ENCODE measurements around the gene TJAP1.

TJAP1 gene

GRCh38 chr6:43481075-43481474, 3.7 kb downstream of the TJAP1 start:
- no peak for DNase-seq (ENCODE audit: low spot score)
- Mint-ChIP-seq H3K9me3 (no peaks in the 10 kb centered on the region), H3K4me3 (no peak overlapping the region), H3K36me3 (ENCODE audit: low read depth) (no peaks in the 10 kb centered on the region), H3K27ac (no peak overlapping the region), H3K4me1 (ENCODE audit: low read depth) (peaks cover 21% of the 10 kb centered on the region), H3K27me3 (ENCODE audit: low read depth) (no peaks in the 10 kb centered on the region)

- H3K27ac Mint-ChIP-seq: no peak overlapping the region
- H3K36me3 Mint-ChIP-seq (ENCODE audit: low read depth): no peaks in the 10 kb centered on the region
- H3K4me3 Mint-ChIP-seq: no peak overlapping the region
- no peaks in the 10 kb centered on the region for H3K27me3 Mint-ChIP-seq (ENCODE audit: low read depth)
- H3K4me1 Mint-ChIP-seq (ENCODE audit: low read depth): peaks cover 19% of the 10 kb centered on the region
- DNase-seq (ENCODE audit: low spot score): no peak
- H3K9me3 Mint-ChIP-seq: no peaks in the 10 kb centered on the region
Observed at GRCh38 chr6:43481591-43482236, 4.3 kb downstream of the TJAP1 start.

GRCh38 chr6:43488667-43489276, 11.4 kb downstream of the TJAP1 start:
- H3K4me3 Mint-ChIP-seq: no peak overlapping the region
- H3K27ac Mint-ChIP-seq: no peak overlapping the region
- no peaks in the 10 kb centered on the region for H3K4me1 Mint-ChIP-seq (ENCODE audit: low read depth)

DNA sequence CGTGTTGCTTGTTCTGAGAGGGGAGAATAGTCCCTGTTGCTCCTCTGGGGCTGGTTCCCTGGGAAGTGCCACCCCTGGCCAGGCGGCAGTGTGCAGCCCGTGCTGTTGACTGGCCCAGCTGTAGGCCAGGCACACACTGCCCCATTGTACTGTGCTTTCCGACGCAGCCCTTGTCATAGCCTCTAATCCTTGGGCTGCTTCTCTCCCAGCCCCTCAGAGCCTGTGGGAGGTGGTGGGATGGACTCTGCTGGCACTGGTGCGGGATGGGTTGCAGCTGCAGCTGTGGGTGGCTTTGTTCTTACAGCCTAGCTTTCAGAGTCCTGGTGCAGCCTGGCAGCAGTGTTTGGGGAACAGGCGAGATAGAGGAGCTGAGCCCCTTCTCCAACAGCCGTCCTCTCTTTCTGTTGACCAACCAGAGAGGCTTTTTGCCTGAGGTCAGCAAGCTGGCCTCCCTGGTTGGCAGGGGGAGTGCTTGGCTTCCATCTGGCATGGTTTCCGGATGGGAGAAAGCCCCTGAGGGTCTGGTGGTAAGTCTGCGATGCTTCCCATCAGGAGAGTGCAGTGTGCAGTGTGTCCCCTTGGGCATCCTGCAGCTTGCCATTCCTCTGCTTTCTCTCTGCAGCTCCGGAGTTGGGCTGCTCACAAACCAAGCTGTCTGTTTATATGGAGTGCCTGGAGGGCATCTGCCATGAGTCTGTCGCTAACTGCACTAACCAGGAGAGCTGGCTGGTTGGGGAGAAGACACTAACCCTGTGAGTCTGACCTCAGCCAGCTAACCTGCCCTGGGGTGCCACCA, 12.1 kb downstream of the TJAP1 start:
- no peak for DNase-seq (ENCODE audit: low spot score)
- H3K27me3 Mint-ChIP-seq (ENCODE audit: low read depth): no peaks in the 10 kb centered on the region
- H3K9me3 Mint-ChIP-seq: no peaks in the 10 kb centered on the region
- no peak overlapping the region for H3K27ac Mint-ChIP-seq
- H3K4me1 Mint-ChIP-seq (ENCODE audit: low read depth): no peaks in the 10 kb centered on the region
- H3K4me3 Mint-ChIP-seq: no peak overlapping the region
- H3K36me3 Mint-ChIP-seq (ENCODE audit: low read depth): no peaks in the 10 kb centered on the region

More at GRCh38 chr6:43488667-43489276, 11.4 kb downstream of the TJAP1 start:
- Mint-ChIP-seq H3K36me3 (ENCODE audit: low read depth) (no peaks in the 10 kb centered on the region), H3K9me3 (no peaks in the 10 kb centered on the region), H3K27me3 (ENCODE audit: low read depth) (no peaks in the 10 kb centered on the region)
- no peak for DNase-seq (ENCODE audit: low spot score)

DNA sequence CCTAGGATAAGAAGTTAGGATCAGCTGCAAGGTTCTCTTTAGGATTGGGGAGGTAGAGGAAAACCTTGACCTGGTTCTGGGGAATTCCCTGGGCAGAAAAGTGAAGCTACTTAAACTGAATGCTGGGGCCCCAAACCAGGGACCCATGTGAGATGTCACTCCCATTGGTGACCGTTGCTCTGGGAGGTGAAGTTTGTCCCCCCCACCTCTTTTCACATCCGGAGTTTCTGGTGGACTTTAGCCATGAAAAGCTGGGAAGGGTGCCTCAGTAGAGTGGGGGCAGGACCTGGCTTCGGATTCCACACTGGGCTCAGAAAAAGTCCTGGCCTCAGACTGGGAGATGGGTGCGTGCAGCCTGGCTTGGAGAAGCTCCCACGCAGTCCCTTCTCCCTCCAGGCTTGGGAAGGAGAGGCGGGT, 13.2 kb downstream of the TJAP1 start:
- H3K27me3 Mint-ChIP-seq (ENCODE audit: low read depth): no peaks in the 10 kb centered on the region

GRCh38 chr6:43491750-43492661, 14.6 kb downstream of the TJAP1 start:
- H3K4me3 Mint-ChIP-seq: no peak overlapping the region
- H3K9me3 Mint-ChIP-seq: no peaks in the 10 kb centered on the region
- peaks cover 6% of the 10 kb centered on the region for H3K4me1 Mint-ChIP-seq (ENCODE audit: low read depth)
- no peaks in the 10 kb centered on the region for H3K36me3 Mint-ChIP-seq (ENCODE audit: low read depth)
- H3K27ac Mint-ChIP-seq: no peak overlapping the region
- H3K27me3 Mint-ChIP-seq (ENCODE audit: low read depth): no peaks in the 10 kb centered on the region
- DNase-seq (ENCODE audit: low spot score): no peak

More for the DNA sequence above, 13.2 kb downstream of the TJAP1 start:
- Mint-ChIP-seq H3K4me3 (no peak overlapping the region), H3K36me3 (ENCODE audit: low read depth) (no peaks in the 10 kb centered on the region), H3K9me3 (no peaks in the 10 kb centered on the region), H3K4me1 (ENCODE audit: low read depth) (peaks cover 5% of the 10 kb centered on the region), H3K27ac (no peak overlapping the region)
- no peak for DNase-seq (ENCODE audit: low spot score)

DNA sequence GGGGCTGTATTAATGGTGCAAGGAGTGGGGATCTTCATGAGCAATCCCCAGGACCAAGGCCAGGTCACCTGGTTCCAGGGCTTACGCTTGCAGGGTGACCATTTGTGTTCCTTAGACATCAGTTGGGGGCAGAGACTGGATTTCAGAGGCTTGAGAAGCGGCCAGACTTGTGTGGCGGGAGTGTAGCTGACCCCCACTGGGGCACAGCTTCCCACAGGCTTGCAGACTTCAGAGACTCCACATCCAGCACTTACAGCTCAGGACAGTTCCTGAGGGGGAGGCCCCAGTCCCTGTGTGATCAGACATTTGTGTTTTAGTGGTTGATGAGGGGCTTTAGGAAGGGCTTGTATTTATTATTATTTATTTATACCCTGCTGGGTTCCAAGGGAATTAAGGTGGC, 15.3 kb downstream of the TJAP1 start:
- no peak overlapping the region for H3K27ac Mint-ChIP-seq
- H3K36me3 Mint-ChIP-seq (ENCODE audit: low read depth): no peaks in the 10 kb centered on the region
- H3K9me3 Mint-ChIP-seq: no peaks in the 10 kb centered on the region
- H3K27me3 Mint-ChIP-seq (ENCODE audit: low read depth): no peaks in the 10 kb centered on the region
- H3K4me1 Mint-ChIP-seq (ENCODE audit: low read depth): peaks cover 6% of the 10 kb centered on the region
- H3K4me3 Mint-ChIP-seq: no peak overlapping the region
- DNase-seq (ENCODE audit: low spot score): no peak

- Mint-ChIP-seq H3K27ac (no peak overlapping the region), H3K4me3 (no peak overlapping the region), H3K36me3 (ENCODE audit: low read depth) (no peaks in the 10 kb centered on the region), H3K4me1 (ENCODE audit: low read depth) (peaks cover 6% of the 10 kb centered on the region), H3K27me3 (ENCODE audit: low read depth) (no peaks in the 10 kb centered on the region), H3K9me3 (no peaks in the 10 kb centered on the region)
- DNase-seq (ENCODE audit: low spot score): no peak
Observed at GRCh38 chr6:43493230-43493629, 15.9 kb downstream of the TJAP1 start.

- Mint-ChIP-seq H3K27me3 (ENCODE audit: low read depth) (no peaks in the 10 kb centered on the region), H3K27ac (peak overlapping the region; percentile 17), H3K36me3 (ENCODE audit: low read depth) (no peaks in the 10 kb centered on the region), H3K4me1 (ENCODE audit: low read depth) (peaks cover 6% of the 10 kb centered on the region), H3K4me3 (no peak overlapping the region), H3K9me3 (no peaks in the 10 kb centered on the region)
- DNase-seq (ENCODE audit: low spot score): no peak
Observed at GRCh38 chr6:43493833-43494232, 16.5 kb downstream of the TJAP1 start.

DNA sequence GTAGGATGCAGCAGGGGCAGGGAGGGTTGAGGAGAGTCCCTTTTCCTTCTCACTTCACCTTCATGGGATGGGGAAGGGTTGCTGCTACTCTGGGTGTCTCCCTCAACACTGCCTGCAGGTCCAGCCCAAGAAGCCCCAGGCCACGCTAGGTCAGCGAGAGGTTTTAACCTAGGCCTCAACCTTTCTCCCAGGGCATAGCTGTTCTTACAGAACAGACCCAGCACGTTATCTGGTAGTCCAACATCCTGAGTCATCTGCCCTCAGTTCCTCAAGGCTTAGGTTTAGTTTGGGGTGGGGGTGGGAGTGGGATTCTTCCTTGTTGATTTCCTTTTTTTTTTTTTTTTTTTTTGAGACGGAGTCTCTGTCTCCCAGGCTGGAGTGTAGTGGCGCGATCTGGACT, 17.0 kb downstream of the TJAP1 start:
- DNase-seq (ENCODE audit: low spot score): no peak
- H3K4me3 Mint-ChIP-seq: no peak overlapping the region
- peaks cover 6% of the 10 kb centered on the region for H3K4me1 Mint-ChIP-seq (ENCODE audit: low read depth)
- H3K9me3 Mint-ChIP-seq: no peaks in the 10 kb centered on the region
- peak overlapping the region; percentile 17 for H3K27ac Mint-ChIP-seq
- H3K27me3 Mint-ChIP-seq (ENCODE audit: low read depth): no peaks in the 10 kb centered on the region
- H3K36me3 Mint-ChIP-seq (ENCODE audit: low read depth): peaks cover 1% of the 10 kb centered on the region

DNA sequence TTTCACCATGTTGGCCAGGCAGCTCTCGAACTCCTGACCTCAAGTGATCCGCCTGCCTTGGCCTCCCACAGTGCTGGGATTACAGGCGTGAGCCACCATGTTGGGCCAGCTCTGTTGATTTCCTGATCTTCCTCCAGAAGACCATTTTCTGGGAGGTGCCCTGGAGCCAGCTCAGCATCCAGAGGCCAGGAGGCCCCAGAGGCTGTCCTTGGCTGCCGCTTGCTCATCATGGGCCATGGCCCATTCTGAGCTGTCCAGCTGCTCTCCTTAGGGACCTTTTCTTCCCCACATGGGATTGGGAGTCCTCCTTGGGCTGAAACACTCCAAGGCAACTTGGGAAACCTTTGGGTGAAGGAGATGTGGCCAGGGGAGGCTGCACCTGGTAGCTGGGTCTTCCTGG, 17.4 kb downstream of the TJAP1 start:
- Mint-ChIP-seq H3K36me3 (ENCODE audit: low read depth) (peaks cover 5% of the 10 kb centered on the region), H3K4me1 (ENCODE audit: low read depth) (peaks cover 6% of the 10 kb centered on the region), H3K27ac (no peak overlapping the region), H3K27me3 (ENCODE audit: low read depth) (no peaks in the 10 kb centered on the region), H3K9me3 (no peaks in the 10 kb centered on the region), H3K4me3 (no peak overlapping the region)
- DNase-seq (ENCODE audit: low spot score): no peak

- H3K4me3 Mint-ChIP-seq: no peak overlapping the region
- H3K27me3 Mint-ChIP-seq (ENCODE audit: low read depth): no peaks in the 10 kb centered on the region
- peak overlapping the region; percentile 66 for H3K27ac Mint-ChIP-seq
- H3K36me3 Mint-ChIP-seq (ENCODE audit: low read depth): peaks cover 5% of the 10 kb centered on the region
- H3K4me1 Mint-ChIP-seq (ENCODE audit: low read depth): peaks cover 6% of the 10 kb centered on the region
- DNase-seq (ENCODE audit: low spot score): no peak
- H3K9me3 Mint-ChIP-seq: no peaks in the 10 kb centered on the region
Observed at GRCh38 chr6:43495409-43495941, 18.1 kb downstream of the TJAP1 start.

DNA sequence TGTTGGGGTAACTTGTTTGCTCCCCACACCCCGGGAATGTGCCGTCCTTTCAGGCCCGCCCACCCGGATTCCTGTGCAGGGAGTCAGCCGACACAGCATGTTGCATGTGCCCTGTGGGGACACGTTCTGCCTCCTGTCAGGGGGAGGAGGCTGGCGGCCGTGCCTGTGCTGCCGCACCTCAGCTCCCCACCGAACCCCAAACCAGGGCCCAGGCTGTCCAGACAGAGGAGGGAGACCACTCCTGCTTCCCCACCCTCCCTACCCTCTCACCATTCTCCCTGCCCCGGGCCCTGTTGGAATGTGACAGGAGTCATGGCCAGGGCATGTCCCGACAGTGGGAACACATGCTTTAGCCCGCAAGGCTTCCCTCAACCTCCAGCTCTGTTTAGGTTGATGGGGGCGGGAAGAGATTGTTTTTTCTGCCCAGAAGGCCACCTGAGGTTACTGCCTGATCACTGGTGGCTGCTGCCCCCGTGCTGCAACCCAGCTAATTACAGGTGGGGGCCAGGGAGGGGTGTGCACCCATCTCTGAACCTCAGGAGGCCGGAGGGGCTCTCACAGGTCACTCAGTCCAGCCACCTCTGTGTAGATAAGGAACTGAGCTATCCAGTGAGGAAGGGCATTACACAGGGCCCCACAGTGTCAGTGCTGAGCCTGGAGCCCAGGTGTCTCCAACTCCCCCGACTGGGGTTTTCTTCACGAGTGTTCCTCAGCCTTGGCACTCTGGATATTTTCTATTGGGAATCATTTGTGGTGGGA, 19.2 kb downstream of the TJAP1 start:
- H3K36me3 Mint-ChIP-seq (ENCODE audit: low read depth): peaks cover 8% of the 10 kb centered on the region
- H3K27me3 Mint-ChIP-seq (ENCODE audit: low read depth): no peaks in the 10 kb centered on the region
- peaks cover 6% of the 10 kb centered on the region for H3K4me1 Mint-ChIP-seq (ENCODE audit: low read depth)
- no peak overlapping the region for H3K4me3 Mint-ChIP-seq
- no peak overlapping the region for H3K27ac Mint-ChIP-seq
- H3K9me3 Mint-ChIP-seq: no peaks in the 10 kb centered on the region
- no peak for DNase-seq (ENCODE audit: low spot score)
